ENCODE data around the gene RFX3. TPM values are rescaled to one million over a fixed set of nuclear protein-coding genes. Genes with fewer than 3 reads are reported as not detected.

The RFX3 gene
- total RNA-seq, 1 experiment from 2014 or later, result 2.3 TPM

GRCh38 chr9:3434594-3434993 lies 91.2 kb downstream of the RFX3 start:
- no peak for DNase-seq (ENCODE audit: low read depth)

- DNase-seq (ENCODE audit: low read depth), result no peak
Measured at GRCh38 chr9:3433754-3434153, 92.0 kb downstream of the RFX3 start.

- DNase-seq (ENCODE audit: low read depth), result no peak
Measured at GRCh38 chr9:3433066-3433465, 92.7 kb downstream of the RFX3 start.

- DNase-seq (ENCODE audit: low read depth), result no peak
Measured at GRCh38 chr9:3431890-3432289, 93.9 kb downstream of the RFX3 start.

- no peak for DNase-seq (ENCODE audit: low read depth)
Measured at GRCh38 chr9:3419893-3420292, 105.9 kb downstream of the RFX3 start.

- DNase-seq (ENCODE audit: low read depth), result no peak
Measured at GRCh38 chr9:3415906-3416305, 109.9 kb downstream of the RFX3 start.

GRCh38 chr9:3413984-3414383 lies 111.8 kb downstream of the RFX3 start:
- no peak for DNase-seq (ENCODE audit: low read depth)

GRCh38 chr9:3410461-3410860 lies 115.3 kb downstream of the RFX3 start:
- no peak for DNase-seq (ENCODE audit: low read depth)

GRCh38 chr9:3409453-3409852 lies 116.3 kb downstream of the RFX3 start:
- DNase-seq (ENCODE audit: low read depth), result no peak

GRCh38 chr9:3403315-3403714 lies 122.5 kb downstream of the RFX3 start:
- DNase-seq (ENCODE audit: low read depth), result no peak

GRCh38 chr9:3401221-3401954 lies 124.4 kb downstream of the RFX3 start:
- DNase-seq (ENCODE audit: low read depth), result peak; percentile 35

GRCh38 chr9:3398232-3398648 lies 127.6 kb downstream of the RFX3 start:
- DNase-seq (ENCODE audit: low read depth), result no peak

GRCh38 chr9:3397766-3398165 lies 128.0 kb downstream of the RFX3 start:
- no peak for DNase-seq (ENCODE audit: low read depth)

- no peak for DNase-seq (ENCODE audit: low read depth)
Measured at GRCh38 chr9:3391414-3391813, 134.4 kb downstream of the RFX3 start.

- no peak for DNase-seq (ENCODE audit: low read depth)
Measured at GRCh38 chr9:3386753-3387152, 139.0 kb downstream of the RFX3 start.

GRCh38 chr9:3385871-3386270 lies 139.9 kb downstream of the RFX3 start:
- no peak for DNase-seq (ENCODE audit: low read depth)

GRCh38 chr9:3371842-3372241 lies 154.0 kb downstream of the RFX3 start:
- no peak for DNase-seq (ENCODE audit: low read depth)

GRCh38 chr9:3370715-3371114 lies 155.1 kb downstream of the RFX3 start:
- DNase-seq (ENCODE audit: low read depth), result no peak

GRCh38 chr9:3367185-3367584 lies 158.6 kb downstream of the RFX3 start:
- peak; percentile 9 for DNase-seq (ENCODE audit: low read depth)

- no peak for DNase-seq (ENCODE audit: low read depth)
Measured at GRCh38 chr9:3361689-3362392, 164.0 kb downstream of the RFX3 start.

- DNase-seq (ENCODE audit: low read depth), result no peak
Measured at GRCh38 chr9:3361116-3361515, 164.7 kb downstream of the RFX3 start.

- no peak for DNase-seq (ENCODE audit: low read depth)
Measured at GRCh38 chr9:3360245-3360644, 165.6 kb downstream of the RFX3 start.

GRCh38 chr9:3359778-3360177 lies 166.0 kb downstream of the RFX3 start:
- no peak for DNase-seq (ENCODE audit: low read depth)
